Endothelial cell of umbilical vein (primary cell): ENCODE data around the gene EP300. TPM values are rescaled to one million over a fixed set of nuclear protein-coding genes. Genes with fewer than 3 reads are reported as not detected.

Experiments
- BruUV-seq: library from RNA; stranded (reverse); fragments of 400-500 nt; replicated peaks from 2 replicates; lab custom pipeline; 2021; lab: Mats Ljungman, UMichigan
- CTCF ChIA-PET: fragments of 300-600, 350-600 bp; sonication (Branson Sonifier 250); formaldehyde crosslinking; loops from one replicate; lab custom pipeline; 2021; ENCODE audit warnings: antibody characterized with exemption, inconsistent platforms; lab: Charles Lee
- POLR2A ChIA-PET: fragments of 300-600, 350-600 bp; sonication (Branson Sonifier 250); formaldehyde crosslinking; loops from one replicate; lab custom pipeline; 2021; ENCODE audit warnings: antibody characterized with exemption, inconsistent platforms; lab: Charles Lee
- DNase-seq: peaks from one replicate; pipeline ENCODE4 v3.0.0-alpha.2; 2011; ENCODE audit warnings: low read depth, low spot score
- FAIRE-seq: peaks from 2 replicates; lab custom pipeline; 2011; peaks lifted over from hg19 to GRCh38; lab: Jason Lieb, UNC
- H2AFZ ChIP-seq: 2 replicates; pipeline ENCODE4 v1.6.0; 2012; ENCODE audit warnings: low read depth, low read length, control low read depth, inconsistent platforms
- H3K27ac ChIP-seq: 2 replicates; pipeline ENCODE4 v1.5.1; 2011; ENCODE audit warnings: low read depth, mild to moderate bottlenecking, control low read depth, low read length, moderate library complexity; ENCODE audit not compliant: insufficient read depth
- H3K27me3 ChIP-seq, 2 experiments: 2 replicates each; pipeline versions ENCODE4 v1.6.0 to v1.6.1; 2011; ENCODE audit warnings: low read length in 2 of 2, mixed read lengths in 1 of 2; ENCODE audit not compliant: control insufficient read depth in 2 of 2, insufficient read depth in 2 of 2
- H3K36me3 ChIP-seq, 2 experiments: 2 replicates in 1 of 2; 3 replicates in 1 of 2; pipeline ENCODE4 v1.5.1; 2011; ENCODE audit warnings: low read length in 2 of 2, mild to moderate bottlenecking in 1 of 2, moderate library complexity in 1 of 2; ENCODE audit not compliant: control insufficient read depth in 2 of 2, insufficient read depth in 2 of 2; ENCODE audit errors: extremely low read depth in 1 of 2
- H3K4me1 ChIP-seq: 3 replicates; pipeline ENCODE4 v1.5.1; 2011; ENCODE audit warnings: mild to moderate bottlenecking, low read length; ENCODE audit not compliant: control insufficient read depth, insufficient read depth; ENCODE audit errors: extremely low read depth
- H3K4me2 ChIP-seq: 2 replicates; pipeline ENCODE4 v1.6.1; 2011; ENCODE audit warnings: low read length, control low read depth, mixed read lengths; ENCODE audit not compliant: insufficient read depth
- H3K4me3 ChIP-seq, 3 experiments: fragments of 200-600 bp in 1 of 3; sonication (generic), shearing (Covaris generic) in 1 of 3; replicated peaks in 1 of 3; 2 replicates each; pipeline ENCODE4 v1.5.1; 2011 to 2016; ENCODE audit warnings: control low read depth in 3 of 3, low read length in 3 of 3, mild to moderate bottlenecking in 2 of 3, inconsistent platforms in 1 of 3, low read depth in 1 of 3, moderate library complexity in 1 of 3; ENCODE audit not compliant: insufficient read depth in 1 of 3
- H3K79me2 ChIP-seq: 2 replicates; pipeline ENCODE4 v1.6.0; 2012; ENCODE audit warnings: low read length, inconsistent platforms; ENCODE audit not compliant: control insufficient read depth, insufficient read depth
- H3K9ac ChIP-seq: replicated peaks from 2 replicates; pipeline ENCODE3; 2011; ENCODE audit warnings: low read length, control low read depth; ENCODE audit not compliant: insufficient read depth; ENCODE audit errors: extremely low read depth
- H3K9me1 ChIP-seq: replicated peaks from 3 replicates; pipeline ENCODE4 v1.6.0; 2011; ENCODE audit warnings: mild to moderate bottlenecking, low read length; ENCODE audit not compliant: control insufficient read depth, insufficient read depth; ENCODE audit errors: extremely low read depth
- H3K9me3 ChIP-seq: replicated peaks from 2 replicates; pipeline ENCODE4 v1.5.1; 2012; ENCODE audit warnings: low read length, inconsistent platforms; ENCODE audit not compliant: control insufficient read depth, insufficient read depth
- H4K20me1 ChIP-seq: replicated peaks from 2 replicates; pipeline ENCODE3; 2011; ENCODE audit warnings: mild to moderate bottlenecking, low read length; ENCODE audit not compliant: control insufficient read depth, insufficient read depth; ENCODE audit errors: extremely low read depth
- GATA2 ChIP-seq: IDR thresholded peaks from 2 replicates; pipeline ENCODE4 v1.7.0; 2011; ENCODE audit warnings: low read depth, mild to moderate bottlenecking, moderate library complexity, mixed read lengths, low read length; ENCODE audit not compliant: insufficient read length, insufficient read depth
- JUN ChIP-seq: IDR thresholded peaks from 2 replicates; pipeline ENCODE4 v1.6.1; 2011; ENCODE audit warnings: borderline replicate concordance, low read depth; ENCODE audit not compliant: insufficient read length, insufficient read depth
- MYC ChIP-seq: IDR thresholded peaks from one replicate; pipeline ENCODE4 v1.6.1; 2011; ENCODE audit warnings: mild to moderate bottlenecking, low read depth, low read length
- POLR2AphosphoS5 ChIP-seq: IDR thresholded peaks from 2 replicates; pipeline ENCODE4 v1.6.1; 2012; ENCODE audit warnings: low read depth, mild to moderate bottlenecking, control low read depth, low read length, moderate library complexity; ENCODE audit not compliant: insufficient read depth
- dilution Hi-C: fragments of 300-500 bp; cut with MboI; formaldehyde crosslinking; loops from one replicate; pipeline ENCODE4 v1.15.0; 2019; ENCODE audit warnings: low sequenced_read_pairs; ENCODE audit not compliant: extremely low pct_ligation_motif_present
- intact Hi-C: fragments of 100-400 bp; cut with micrococcal nuclease; formaldehyde crosslinking; loops from one replicate; pipeline ENCODE4 v1.10.0; 2022
- polyA plus RNA-seq, 4 experiments: library from polyadenylated mRNA; depleted of rRNA in 3 of 4; stranded (reverse) in 3 of 4; unstranded in 1 of 4; fragments of >200 nt; gene quantifications; 2 replicates each; pipeline versions ENCODE4 v1.2.1 to v1.2.3, GENCODE V29; 2011 to 2012; ENCODE audit warnings: missing spikeins in 1 of 4
- total RNA-seq: library from RNA; stranded (reverse); gene quantifications from 2 replicates; pipeline ENCODE4 v1.2.3, GENCODE V29; 2021
- TF ChIP-seq, protein P1 (sequence below), 2 donors: IDR thresholded peaks; 1 replicate in 1 of 2; 2 replicates in 1 of 2; pipeline ENCODE4 v1.5.1; 2011; ENCODE audit warnings: low read length in 2 of 2, mild to moderate bottlenecking in 2 of 2, moderate library complexity in 2 of 2, control low read depth in 1 of 2, inconsistent platforms in 1 of 2, low read depth in 1 of 2; ENCODE audit not compliant: insufficient read depth in 1 of 2; ENCODE audit errors: extremely low read depth in 1 of 2
- TF ChIP-seq, protein P2 (sequence below): IDR thresholded peaks from 2 replicates; pipeline ENCODE4 v1.6.1; 2011; ENCODE audit not compliant: insufficient read depth, insufficient read length

The EP300 gene
- total and polyA plus RNA-seq, 2 donors (not counting 3 experiments of a cell fraction or from before 2014, with no cell fraction given), result 24.4 to 63.0 TPM

DNA sequence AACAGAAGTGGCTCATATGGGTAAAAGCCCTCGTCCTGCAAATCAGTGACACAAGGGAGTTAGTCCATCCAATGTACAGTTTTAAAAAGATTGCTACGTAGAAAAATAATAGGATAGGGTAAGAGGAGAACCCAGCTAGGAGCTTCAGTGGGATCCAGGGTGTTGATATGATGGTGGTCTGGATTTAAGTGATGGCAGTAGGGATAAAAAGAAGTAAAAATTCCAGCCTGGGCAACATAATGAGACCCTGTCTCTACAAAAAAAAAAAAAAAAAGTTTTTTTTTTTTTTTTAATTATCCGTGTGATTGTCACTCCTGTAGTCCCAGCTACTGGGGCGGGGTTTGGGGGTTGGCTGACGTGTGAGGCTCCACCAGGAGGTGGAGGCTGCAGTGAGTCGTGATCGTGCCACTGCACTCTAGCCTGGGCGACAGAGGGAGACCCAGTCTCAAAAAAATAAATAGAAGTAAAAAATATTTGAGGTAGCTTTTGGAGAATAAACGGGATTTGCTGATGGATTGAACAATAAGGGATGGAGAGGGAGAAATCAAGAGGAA lies 105.7 kb downstream of the EP300 start:
- Histone ChIP-seq H3K27ac (no peak overlapping the region), H3K79me2 (no peaks in the 10 kb centered on the region), H4K20me1 (no peaks in the 10 kb centered on the region), H3K36me3 (no peaks in the 10 kb centered on the region), H3K9ac (no peak overlapping the region), H3K4me2 (peak overlapping the region; percentile 58), H3K27me3 (no peaks in the 10 kb centered on the region), H3K4me1 (peaks cover 5% of the 10 kb centered on the region), H2AFZ (peak overlapping the region; percentile 96), H3K9me3 (no peaks in the 10 kb centered on the region), H3K9me1 (no peaks in the 10 kb centered on the region), H3K4me3 (peak overlapping the region in 2 of 3 experiments; percentile 15 to 65)
- intact Hi-C loops (loop anchor here (5.0 to 10.0 kb wide), 2 partner anchors 167 to 184 kb away; partner anchors contain the start of gene TEF), dilution Hi-C loops (no loop called here)
- peak; percentile 36 for DNase-seq
- CTCF ChIA-PET, result interaction anchor here (1.3 to 2.8 kb wide), 3 partner anchors 19 to 276 kb away, joined by 5 to 23 read pairs (median 10); no protein-coding TSS in a partner anchor
- BruUV-seq, result no TSS peak
- no peak for TF ChIP-seq POLR2AphosphoS5
- TF ChIP-seq, protein P1, sequence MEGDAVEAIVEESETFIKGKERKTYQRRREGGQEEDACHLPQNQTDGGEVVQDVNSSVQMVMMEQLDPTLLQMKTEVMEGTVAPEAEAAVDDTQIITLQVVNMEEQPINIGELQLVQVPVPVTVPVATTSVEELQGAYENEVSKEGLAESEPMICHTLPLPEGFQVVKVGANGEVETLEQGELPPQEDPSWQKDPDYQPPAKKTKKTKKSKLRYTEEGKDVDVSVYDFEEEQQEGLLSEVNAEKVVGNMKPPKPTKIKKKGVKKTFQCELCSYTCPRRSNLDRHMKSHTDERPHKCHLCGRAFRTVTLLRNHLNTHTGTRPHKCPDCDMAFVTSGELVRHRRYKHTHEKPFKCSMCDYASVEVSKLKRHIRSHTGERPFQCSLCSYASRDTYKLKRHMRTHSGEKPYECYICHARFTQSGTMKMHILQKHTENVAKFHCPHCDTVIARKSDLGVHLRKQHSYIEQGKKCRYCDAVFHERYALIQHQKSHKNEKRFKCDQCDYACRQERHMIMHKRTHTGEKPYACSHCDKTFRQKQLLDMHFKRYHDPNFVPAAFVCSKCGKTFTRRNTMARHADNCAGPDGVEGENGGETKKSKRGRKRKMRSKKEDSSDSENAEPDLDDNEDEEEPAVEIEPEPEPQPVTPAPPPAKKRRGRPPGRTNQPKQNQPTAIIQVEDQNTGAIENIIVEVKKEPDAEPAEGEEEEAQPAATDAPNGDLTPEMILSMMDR (IDR thresholded peaks at IDR 0.05; ENCODE audit: extremely low read depth in 1 of 2, insufficient read depth in 1 of 2, low read depth in 1 of 2, low read length in 2 of 2), result peak in 1 of 2 donors; percentile 2
- peak; percentile 35 for FAIRE-seq
- POLR2A ChIA-PET, result no interaction called here

DNA sequence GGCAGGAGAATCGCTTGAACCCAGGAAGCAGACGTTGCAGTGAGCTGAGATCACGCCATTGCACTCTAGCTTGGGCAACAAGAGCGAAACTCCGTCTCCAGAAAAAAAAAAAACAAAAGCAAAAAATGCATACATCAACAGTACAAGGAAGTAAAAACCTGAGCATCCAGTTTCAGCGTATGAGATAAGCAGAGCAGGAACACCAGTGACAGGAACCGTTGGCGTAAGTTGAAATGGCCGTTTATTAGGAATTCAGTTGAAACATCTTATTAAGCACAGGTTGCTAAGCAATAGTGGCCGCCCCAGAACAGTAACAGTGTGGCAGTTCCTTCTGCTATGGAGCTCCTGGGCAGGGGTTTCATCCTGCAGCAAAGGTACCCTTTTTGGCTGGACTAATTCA lies 108.7 kb downstream of the EP300 start:
- dilution Hi-C loops (no loop called here), intact Hi-C loops (no loop called here)
- DNase-seq (no peak), FAIRE-seq (no peak)
- no peak overlapping the region for H2AFZ ChIP-seq
- TF ChIP-seq, protein P2, sequence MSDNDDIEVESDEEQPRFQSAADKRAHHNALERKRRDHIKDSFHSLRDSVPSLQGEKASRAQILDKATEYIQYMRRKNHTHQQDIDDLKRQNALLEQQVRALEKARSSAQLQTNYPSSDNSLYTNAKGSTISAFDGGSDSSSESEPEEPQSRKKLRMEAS, result no peak
- TF ChIP-seq JUN (no peak), GATA2 (no peak), MYC (no peak), POLR2AphosphoS5 (no peak)
- H3K4me1 ChIP-seq, result peaks cover 10% of the 10 kb centered on the region
- BruUV-seq, result no TSS peak
- H3K79me2 ChIP-seq, result peaks cover 9% of the 10 kb centered on the region
- H3K9me3 ChIP-seq, result no peaks in the 10 kb centered on the region
- no peaks in the 10 kb centered on the region for H3K36me3 ChIP-seq
- H3K4me3 ChIP-seq, result no peak overlapping the region
- no peaks in the 10 kb centered on the region for H4K20me1 ChIP-seq
- H3K9ac ChIP-seq, result no peak overlapping the region
- H3K4me2 ChIP-seq, result no peak overlapping the region
- no peaks in the 10 kb centered on the region for H3K27me3 ChIP-seq
- ChIA-PET CTCF (no interaction called here), POLR2A (no interaction called here)
- no peak overlapping the region for H3K27ac ChIP-seq
- H3K9me1 ChIP-seq, result no peaks in the 10 kb centered on the region
